GM12872 (cell line): ENCODE results near the gene PHACTR4.
A peak's percentile ranks its signal among the peaks of the same experiment; 100 is the strongest.

ENCODE experiments used
- TF ChIP-seq, protein P1 (sequence below): IDR thresholded peaks from 3 replicates; pipeline ENCODE4 v1.5.1; 2011; ENCODE audit warnings: low read depth, mild to moderate bottlenecking, low read length, moderate library complexity; ENCODE audit not compliant: insufficient read depth

PHACTR4 gene

DNA sequence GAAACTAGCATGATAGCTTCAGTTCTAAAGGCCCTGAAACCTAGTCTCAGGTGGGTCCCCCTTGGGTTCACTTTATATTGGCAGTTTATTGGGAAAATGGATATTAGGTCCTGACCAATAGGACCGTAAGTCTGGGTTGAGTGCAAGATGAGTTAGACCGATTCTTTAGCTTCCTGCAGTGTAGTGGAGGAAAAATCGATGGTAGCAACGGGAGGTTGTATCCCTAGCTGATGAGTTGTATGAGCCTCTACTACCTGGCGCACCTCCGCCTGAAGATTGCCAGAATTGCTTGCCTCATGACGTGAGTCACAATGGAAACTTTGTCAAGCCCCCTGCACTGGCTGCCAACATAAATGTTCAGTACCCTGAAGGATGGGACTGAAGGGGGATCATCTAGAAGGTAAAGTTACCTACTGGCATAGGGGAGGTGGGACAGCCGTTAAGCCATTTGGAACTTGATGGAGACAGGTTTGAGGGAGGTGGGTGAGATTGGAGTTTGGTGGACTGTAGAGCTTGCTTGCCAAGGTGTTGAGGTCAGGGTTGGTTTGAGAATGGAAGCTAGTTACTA is 140.2 kb downstream of the PHACTR4 start:
- TF ChIP-seq, protein P1, sequence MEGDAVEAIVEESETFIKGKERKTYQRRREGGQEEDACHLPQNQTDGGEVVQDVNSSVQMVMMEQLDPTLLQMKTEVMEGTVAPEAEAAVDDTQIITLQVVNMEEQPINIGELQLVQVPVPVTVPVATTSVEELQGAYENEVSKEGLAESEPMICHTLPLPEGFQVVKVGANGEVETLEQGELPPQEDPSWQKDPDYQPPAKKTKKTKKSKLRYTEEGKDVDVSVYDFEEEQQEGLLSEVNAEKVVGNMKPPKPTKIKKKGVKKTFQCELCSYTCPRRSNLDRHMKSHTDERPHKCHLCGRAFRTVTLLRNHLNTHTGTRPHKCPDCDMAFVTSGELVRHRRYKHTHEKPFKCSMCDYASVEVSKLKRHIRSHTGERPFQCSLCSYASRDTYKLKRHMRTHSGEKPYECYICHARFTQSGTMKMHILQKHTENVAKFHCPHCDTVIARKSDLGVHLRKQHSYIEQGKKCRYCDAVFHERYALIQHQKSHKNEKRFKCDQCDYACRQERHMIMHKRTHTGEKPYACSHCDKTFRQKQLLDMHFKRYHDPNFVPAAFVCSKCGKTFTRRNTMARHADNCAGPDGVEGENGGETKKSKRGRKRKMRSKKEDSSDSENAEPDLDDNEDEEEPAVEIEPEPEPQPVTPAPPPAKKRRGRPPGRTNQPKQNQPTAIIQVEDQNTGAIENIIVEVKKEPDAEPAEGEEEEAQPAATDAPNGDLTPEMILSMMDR, result no peak

DNA sequence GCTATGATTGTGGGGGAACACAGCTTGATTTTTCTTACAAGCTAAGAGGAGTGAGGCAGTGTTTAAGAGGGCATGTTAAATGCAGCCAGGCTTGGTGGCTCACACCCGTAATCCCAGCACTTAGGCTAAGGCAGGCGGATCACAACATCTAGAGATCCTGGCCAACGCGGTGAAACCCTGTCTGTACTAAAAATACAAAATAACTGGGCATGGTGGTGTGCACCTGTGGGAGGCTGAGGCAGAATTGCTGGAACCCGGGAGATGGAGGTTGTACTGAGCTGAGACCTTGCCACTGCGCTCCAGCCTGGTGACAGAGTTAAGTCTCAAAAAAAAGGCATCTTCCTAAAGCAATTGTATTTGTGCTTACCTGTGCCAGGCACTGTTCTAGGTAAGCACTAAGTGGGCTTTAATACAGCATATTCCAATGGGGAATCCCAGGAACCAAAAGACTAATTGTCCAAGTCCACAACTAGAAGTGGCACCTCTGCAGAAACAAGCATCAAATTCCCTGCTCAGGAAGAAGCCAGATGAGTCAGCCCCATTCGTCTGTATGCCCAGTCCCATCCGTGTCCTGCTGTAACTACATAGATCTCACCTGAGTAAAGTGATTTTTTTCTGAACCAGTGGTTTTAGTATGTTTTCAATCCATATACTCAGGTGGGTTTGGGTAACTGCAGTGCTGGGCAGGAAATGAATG is 140.9 kb downstream of the PHACTR4 start:
- TF ChIP-seq, protein P1, result no peak

DNA sequence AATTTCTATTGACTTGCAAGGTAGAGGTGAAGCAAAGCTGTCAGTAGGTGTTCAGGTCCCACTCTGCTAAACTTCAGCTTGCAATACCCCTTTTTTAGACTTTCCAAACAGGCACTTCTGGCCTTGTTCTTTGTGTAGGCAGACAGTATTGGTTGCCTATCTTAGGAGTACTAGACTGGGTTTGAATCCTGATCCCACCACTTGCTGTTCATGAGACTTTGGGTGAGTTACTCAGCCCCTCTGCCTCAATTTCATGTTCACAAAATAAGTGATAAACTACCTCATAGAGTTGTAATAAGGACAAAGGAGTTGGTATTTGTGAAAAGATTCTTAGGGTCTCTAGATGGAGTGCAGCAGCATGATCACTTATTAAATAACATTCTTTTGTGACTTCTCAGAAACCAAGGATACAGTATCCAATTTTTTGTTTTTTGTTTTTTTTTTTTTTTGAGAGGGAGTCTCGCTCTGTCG is 141.5 kb downstream of the PHACTR4 start:
- TF ChIP-seq, protein P1, result no peak

DNA sequence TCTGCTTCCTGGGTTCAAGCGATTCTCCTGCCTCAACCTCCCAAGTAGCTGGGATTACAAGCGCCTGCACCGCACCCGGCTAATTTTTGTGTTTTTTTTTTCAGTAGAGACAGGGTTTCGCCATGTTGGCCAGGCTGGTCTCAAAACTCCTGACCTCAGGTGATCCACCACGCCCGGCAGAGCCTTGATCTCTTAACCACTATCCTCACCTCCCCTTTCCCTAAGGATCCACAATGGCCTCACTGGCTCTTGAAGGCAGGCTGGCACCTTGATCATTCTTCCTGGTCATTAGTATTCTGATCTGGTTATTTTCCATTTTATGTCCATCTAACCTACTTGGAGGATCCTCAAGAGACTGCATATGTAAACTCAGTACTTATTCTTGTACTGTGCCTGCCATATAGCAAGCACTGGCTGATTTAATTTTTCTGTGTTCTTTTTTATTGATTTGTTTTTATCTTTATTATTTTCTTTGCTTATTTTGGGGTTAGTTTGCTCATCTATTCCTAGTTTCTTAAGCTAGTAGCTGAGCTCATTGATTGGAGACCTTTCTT is 142.6 kb downstream of the PHACTR4 start:
- TF ChIP-seq, protein P1, result no peak

DNA sequence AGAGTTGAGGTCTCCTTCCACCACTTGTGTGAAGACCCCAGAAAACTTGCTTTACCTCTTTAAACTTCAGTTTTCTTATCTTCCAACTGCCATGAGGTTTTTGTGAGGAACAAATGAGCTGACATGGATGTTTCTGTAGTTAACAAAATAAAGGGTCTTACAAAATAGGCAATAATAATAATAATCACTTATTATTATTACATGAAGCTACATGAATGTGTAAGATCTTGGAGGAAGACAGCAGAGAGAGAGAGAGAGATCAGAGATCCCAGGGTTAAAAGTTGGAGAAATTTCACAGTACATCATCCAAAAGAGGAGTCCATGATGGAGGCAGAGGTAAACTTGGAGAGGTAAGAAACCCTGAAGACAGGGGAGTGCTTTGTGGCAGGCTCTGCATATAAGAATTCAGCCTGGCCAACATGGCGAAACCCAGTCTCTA is 147.0 kb downstream of the PHACTR4 start:
- TF ChIP-seq, protein P1, result no peak

DNA sequence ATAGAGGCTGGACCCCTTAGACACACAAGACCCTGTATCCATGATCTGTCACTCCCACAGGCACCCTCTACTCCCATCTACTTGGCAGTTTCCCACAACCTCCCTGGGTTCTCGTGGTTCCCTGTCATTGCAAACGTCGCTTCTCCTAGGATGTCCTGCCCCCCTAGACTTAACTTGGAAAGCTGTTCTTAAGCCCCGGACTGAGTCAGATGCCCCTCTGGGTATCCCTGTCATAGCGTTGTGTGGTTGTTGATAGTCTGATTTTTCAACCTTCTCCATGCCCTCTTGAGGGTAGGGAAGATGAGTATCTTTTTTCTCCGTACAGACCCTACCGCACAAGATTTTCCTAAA is 148.1 kb downstream of the PHACTR4 start:
- TF ChIP-seq, protein P1, result no peak

DNA sequence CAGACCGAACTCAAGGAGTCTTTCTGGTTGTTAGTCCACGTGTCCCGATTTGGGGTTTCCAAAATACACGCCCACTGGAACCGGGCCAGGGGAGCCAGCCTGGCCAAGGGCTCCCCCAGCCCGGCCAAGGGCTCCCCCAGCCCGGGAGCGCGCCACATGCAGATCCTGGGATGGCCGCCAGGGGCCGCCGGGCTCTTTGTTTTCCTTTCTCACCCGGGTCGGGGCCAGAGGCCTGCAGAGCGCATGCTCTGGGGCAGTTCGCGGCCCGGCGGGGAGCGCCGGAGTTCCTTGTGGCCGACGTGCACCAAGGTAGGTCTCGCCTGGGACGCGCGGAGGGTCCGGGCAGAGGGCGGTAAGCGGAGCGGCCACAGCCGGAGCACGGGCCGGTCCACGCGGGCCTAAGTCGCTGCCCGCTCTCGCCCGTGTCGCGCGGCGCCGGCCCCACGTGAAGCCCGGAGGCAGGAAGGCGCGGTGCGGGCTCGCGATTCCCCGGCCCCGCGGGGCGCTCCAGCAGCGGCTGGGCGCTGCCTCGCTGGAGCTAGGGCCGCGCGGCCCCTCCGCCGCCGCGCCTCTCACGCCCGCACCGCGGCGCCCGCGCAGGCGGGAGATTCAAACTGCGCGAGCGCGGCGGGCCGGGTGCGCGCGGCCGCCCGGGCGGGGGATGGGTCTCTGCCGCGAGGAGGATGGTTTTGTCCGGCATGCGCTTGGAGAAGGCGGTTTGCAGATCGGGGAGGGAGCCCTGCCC is 148.6 kb downstream of the PHACTR4 start:
- TF ChIP-seq, protein P1, result peak; percentile 94
